Activated CD8-positive, alpha-beta memory T cell treated with anti-CD3 and anti-CD28 coated beads for 4 hours (primary cell): ENCODE results near the gene SGCE.

ENCODE experiments used
- DNase-seq, 2 donors: peaks; one replicate each; pipeline ENCODE4 v3.0.0-alpha.2; 2020; ENCODE audit warnings: low read depth in 2 of 2

The SGCE gene

GRCh38 chr7:94571816-94572215 lies 84.1 kb downstream of the SGCE start:
- DNase-seq = no peak

- DNase-seq = no peak
These were observed 88.5 kb downstream of the SGCE start for GRCh38 chr7:94567396-94567795.

- DNase-seq = no peak
These were observed 90.6 kb downstream of the SGCE start for GRCh38 chr7:94565247-94565894.

- DNase-seq = no peak
These were observed 93.4 kb downstream of the SGCE start for GRCh38 chr7:94562525-94562924.

- no peak for DNase-seq
These were observed 94.0 kb downstream of the SGCE start for GRCh38 chr7:94561841-94562514.

- no peak for DNase-seq
These were observed 96.0 kb downstream of the SGCE start for GRCh38 chr7:94559972-94560371.

GRCh38 chr7:94557215-94557614 lies 98.7 kb downstream of the SGCE start:
- no peak for DNase-seq

- DNase-seq = no peak
These were observed 99.9 kb downstream of the SGCE start for GRCh38 chr7:94556028-94556427.

GRCh38 chr7:94547126-94547525 lies 108.8 kb downstream of the SGCE start:
- no peak for DNase-seq

- no peak for DNase-seq
These were observed 115.5 kb downstream of the SGCE start for GRCh38 chr7:94540428-94540827.
